Stimulated activated memory B cell treated with anti-CD40 and anti-IgM and Interleukin-4, amounts not matched to agents 10 μg/mL and 1 μg/mL and 100 μg/mL, for 72 hours (primary cell): Measurements from ENCODE around the gene PEX11B.

Source experiments
- ATAC-seq: fragments of 150-1000 bp; cut with Tn5 transposase; 2 replicates; pipeline ENCODE4 v1.10.0; 2021
- H3K27ac Mint-ChIP-seq: one replicate; pipeline ENCODE4 v1.8.0; 2022; ENCODE audit warnings: mild to moderate bottlenecking, mixed read lengths
- H3K27me3 Mint-ChIP-seq: one replicate; pipeline ENCODE4 v1.8.0; 2022; ENCODE audit warnings: mixed read lengths
- H3K36me3 Mint-ChIP-seq: one replicate; pipeline ENCODE4 v1.8.0; 2022; ENCODE audit warnings: mixed read lengths
- H3K4me1 Mint-ChIP-seq: one replicate; pipeline ENCODE4 v1.8.0; 2022; ENCODE audit warnings: mixed read lengths
- H3K4me3 Mint-ChIP-seq: one replicate; pipeline ENCODE4 v1.8.0; 2022; ENCODE audit warnings: mild to moderate bottlenecking, moderate library complexity, mixed read lengths
- H3K9me3 Mint-ChIP-seq: one replicate; pipeline ENCODE4 v1.8.0; 2022; ENCODE audit warnings: mixed read lengths

Gene PEX11B

GRCh38 chr1:145901312-145902021 is 17.1 kb downstream of the PEX11B start:
- H3K36me3 Mint-ChIP-seq, result peaks cover 41% of the 10 kb centered on the region
- H3K27ac Mint-ChIP-seq, result no peak overlapping the region
- no peaks in the 10 kb centered on the region for H3K27me3 Mint-ChIP-seq
- no peak for ATAC-seq
- no peaks in the 10 kb centered on the region for H3K9me3 Mint-ChIP-seq
- H3K4me1 Mint-ChIP-seq, result no peaks in the 10 kb centered on the region
- H3K4me3 Mint-ChIP-seq, result no peak overlapping the region

GRCh38 chr1:145898756-145899155 is 19.8 kb downstream of the PEX11B start:
- no peak overlapping the region for H3K27ac Mint-ChIP-seq
- H3K36me3 Mint-ChIP-seq, result peaks cover 34% of the 10 kb centered on the region
- H3K9me3 Mint-ChIP-seq, result no peaks in the 10 kb centered on the region
- H3K4me1 Mint-ChIP-seq, result no peaks in the 10 kb centered on the region
- no peak overlapping the region for H3K4me3 Mint-ChIP-seq
- H3K27me3 Mint-ChIP-seq, result no peaks in the 10 kb centered on the region
- ATAC-seq, result no peak

DNA sequence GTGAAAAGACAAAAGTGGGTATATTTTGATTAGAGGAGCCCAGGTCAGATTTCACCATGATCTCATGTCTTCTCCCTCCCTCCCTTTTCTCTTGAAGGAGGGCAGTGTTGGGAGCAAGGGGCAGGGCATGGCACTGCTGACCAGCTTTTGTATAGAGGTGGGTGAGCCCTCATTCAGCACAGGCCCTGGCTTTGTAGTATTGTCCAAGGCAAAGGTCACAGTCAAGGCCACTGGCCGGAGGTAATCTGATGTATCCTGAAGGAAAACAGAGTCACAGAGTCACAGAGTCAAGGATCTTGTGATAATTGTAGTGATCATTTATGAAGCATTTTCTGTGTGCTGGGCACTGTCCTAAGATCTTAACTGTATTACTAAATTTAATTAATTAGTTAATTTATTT is 20.5 kb downstream of the PEX11B start:
- Mint-ChIP-seq H3K27ac (no peak overlapping the region), H3K36me3 (peaks cover 33% of the 10 kb centered on the region), H3K27me3 (no peaks in the 10 kb centered on the region), H3K4me1 (no peaks in the 10 kb centered on the region), H3K9me3 (no peaks in the 10 kb centered on the region), H3K4me3 (no peak overlapping the region)
- no peak for ATAC-seq

DNA sequence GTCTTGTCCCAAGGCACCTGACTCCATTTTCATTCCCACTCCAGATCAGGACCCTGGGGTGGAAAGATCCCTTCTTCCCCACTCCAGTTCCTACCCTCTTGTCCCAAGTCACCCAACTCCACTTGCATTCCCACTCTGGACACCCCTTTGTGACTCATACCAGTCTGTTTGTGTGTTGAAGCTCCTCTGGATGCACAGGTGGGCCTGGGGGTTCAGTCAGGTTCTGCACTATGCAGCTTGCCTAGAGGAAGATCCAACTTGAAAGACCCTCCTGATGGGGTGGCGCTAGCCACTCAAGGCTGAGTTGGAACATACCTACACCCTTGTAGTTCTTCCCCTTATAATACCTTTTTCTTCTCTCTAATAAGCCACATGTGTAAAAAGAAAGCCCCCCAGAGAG is 23.0 kb downstream of the PEX11B start:
- Mint-ChIP-seq H3K27me3 (no peaks in the 10 kb centered on the region), H3K9me3 (no peaks in the 10 kb centered on the region), H3K4me1 (no peaks in the 10 kb centered on the region), H3K36me3 (peaks cover 13% of the 10 kb centered on the region), H3K27ac (no peak overlapping the region), H3K4me3 (no peak overlapping the region)
- ATAC-seq, result no peak

GRCh38 chr1:145893306-145894055 is 25.0 kb downstream of the PEX11B start:
- ATAC-seq, result no peak
- H3K4me3 Mint-ChIP-seq, result no peak overlapping the region
- H3K36me3 Mint-ChIP-seq, result peaks cover 12% of the 10 kb centered on the region
- H3K27me3 Mint-ChIP-seq, result no peaks in the 10 kb centered on the region
- no peaks in the 10 kb centered on the region for H3K9me3 Mint-ChIP-seq
- H3K4me1 Mint-ChIP-seq, result no peaks in the 10 kb centered on the region
- H3K27ac Mint-ChIP-seq, result no peak overlapping the region

DNA sequence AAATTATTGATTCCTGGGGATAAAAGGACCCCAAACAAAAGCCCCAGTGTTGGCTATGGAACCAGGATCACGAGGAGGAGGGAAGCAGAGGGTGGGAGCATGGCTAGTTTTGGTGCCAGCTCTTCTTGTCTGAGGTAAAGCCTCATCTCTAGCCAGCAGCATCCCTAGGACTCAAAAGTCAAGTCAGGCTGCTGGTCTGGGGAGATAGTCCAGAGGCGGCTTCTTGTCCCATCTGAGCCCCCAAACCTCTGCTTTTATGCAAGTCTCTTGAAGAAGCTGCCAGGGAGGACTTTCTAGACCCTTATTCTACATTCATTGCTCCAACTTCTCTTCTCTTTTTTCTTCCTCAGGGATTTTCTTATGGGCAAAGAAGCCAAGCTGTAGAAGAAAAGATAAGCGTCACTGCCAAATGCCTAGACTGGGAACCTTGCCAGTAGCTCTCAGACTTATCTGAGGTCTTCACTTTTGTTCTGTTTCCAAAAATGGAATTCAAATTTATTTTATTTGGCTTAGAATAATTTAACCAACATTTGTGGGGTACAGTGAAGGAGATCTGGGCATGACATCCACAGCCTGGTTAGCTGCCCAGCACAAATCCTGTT is 25.9 kb downstream of the PEX11B start:
- Mint-ChIP-seq H3K36me3 (peaks cover 8% of the 10 kb centered on the region), H3K4me3 (no peak overlapping the region), H3K27me3 (no peaks in the 10 kb centered on the region), H3K27ac (no peak overlapping the region), H3K9me3 (no peaks in the 10 kb centered on the region), H3K4me1 (no peaks in the 10 kb centered on the region)
- ATAC-seq, result no peak

DNA sequence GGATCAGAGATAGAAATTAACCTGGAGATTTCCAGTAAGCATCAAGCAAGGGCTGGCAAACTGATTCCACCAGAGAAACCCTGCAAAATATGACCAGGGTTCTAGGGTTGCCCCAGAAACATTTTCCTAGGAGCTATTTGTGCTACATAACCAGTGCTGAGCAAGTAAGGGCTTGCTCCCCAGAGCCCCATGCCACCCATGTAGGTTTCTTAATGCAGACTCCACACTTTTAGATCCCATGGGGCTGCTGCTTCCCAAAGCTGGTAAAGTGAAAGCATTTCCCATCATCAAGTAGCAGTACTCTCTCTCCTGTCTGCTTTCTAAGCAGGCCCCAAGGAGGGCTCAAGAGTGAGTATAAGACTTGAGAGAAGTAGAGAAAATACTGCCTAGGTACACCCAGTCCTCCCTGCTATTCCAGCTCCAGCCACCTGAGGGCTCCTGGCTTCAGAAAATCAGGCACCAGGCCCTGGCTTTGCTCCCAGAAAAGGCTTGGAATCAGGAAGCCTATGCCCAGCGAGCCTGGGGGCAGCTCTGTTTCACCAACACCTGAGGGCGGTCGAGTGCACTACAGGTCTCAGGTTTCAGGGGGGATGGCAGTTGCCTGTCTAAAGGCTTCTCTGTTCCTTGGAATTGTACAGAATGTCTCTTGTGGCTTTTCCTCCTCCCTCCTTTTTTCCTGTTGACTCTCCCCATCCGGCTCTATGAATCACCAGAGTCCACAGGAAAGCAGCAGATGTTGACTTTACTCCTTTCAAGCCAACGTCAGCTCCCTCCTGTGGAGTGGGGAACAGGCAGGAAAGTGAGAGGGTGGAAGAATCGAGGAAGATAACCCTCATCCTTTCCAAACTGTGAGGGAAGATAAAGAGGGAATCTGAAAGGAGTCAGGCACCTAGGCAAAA is 26.7 kb downstream of the PEX11B start:
- ATAC-seq, result peak; percentile 53
- Mint-ChIP-seq H3K27ac (no peak overlapping the region), H3K4me1 (no peaks in the 10 kb centered on the region), H3K36me3 (peaks cover under 1% of the 10 kb centered on the region), H3K9me3 (no peaks in the 10 kb centered on the region), H3K4me3 (no peak overlapping the region), H3K27me3 (no peaks in the 10 kb centered on the region)

GRCh38 chr1:145891143-145891542 is 27.4 kb downstream of the PEX11B start:
- Mint-ChIP-seq H3K4me1 (no peaks in the 10 kb centered on the region), H3K4me3 (no peak overlapping the region), H3K36me3 (no peaks in the 10 kb centered on the region), H3K27ac (no peak overlapping the region), H3K27me3 (no peaks in the 10 kb centered on the region), H3K9me3 (no peaks in the 10 kb centered on the region)
- no peak for ATAC-seq

DNA sequence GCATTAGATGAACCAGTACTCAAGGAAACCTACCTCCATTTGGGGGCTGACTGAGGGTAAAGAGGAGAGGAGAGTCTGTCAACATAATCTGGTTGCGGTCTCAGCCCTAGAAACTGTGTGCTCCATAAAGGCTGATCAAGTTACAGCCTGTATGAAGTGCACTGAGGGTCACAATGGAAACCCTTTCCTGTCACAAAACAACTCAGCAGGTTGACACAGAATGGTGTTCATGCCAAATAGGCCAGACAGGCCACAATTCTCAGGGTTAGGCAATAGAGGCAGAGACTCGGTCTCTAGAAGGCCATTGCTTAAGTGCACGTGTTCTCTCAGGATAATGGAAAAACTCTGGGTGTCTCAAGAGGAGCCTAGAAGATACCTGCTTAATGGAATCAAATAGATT is 28.8 kb downstream of the PEX11B start:
- peaks cover 11% of the 10 kb centered on the region for H3K27me3 Mint-ChIP-seq

DNA sequence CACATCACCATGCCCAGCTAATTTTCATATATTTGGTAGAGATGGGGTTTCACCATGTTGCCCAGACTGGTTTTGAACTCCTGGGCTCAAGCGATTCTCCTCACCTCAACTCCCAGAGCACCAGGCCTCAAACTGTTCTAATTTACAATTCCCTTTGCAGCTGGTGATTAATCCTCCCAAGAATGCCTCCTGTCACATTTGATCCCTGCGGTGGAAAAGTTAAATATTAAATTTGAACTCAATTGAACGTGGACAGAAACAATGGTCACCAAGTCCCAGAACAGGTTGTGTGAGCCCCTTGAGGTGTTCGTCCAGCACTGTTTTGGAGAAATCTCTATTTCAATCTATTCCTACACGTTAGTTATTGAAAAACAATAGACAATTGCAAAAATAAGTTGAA is 30.9 kb downstream of the PEX11B start:
- H3K9me3 Mint-ChIP-seq, result no peaks in the 10 kb centered on the region
- H3K27me3 Mint-ChIP-seq, result peaks cover 24% of the 10 kb centered on the region
- H3K36me3 Mint-ChIP-seq, result no peaks in the 10 kb centered on the region
- ATAC-seq, result no peak
- no peak overlapping the region for H3K4me3 Mint-ChIP-seq
- peaks cover 15% of the 10 kb centered on the region for H3K4me1 Mint-ChIP-seq
- H3K27ac Mint-ChIP-seq, result no peak overlapping the region

More for the DNA sequence above, 28.8 kb downstream of the PEX11B start:
- Mint-ChIP-seq H3K27ac (no peak overlapping the region), H3K36me3 (no peaks in the 10 kb centered on the region), H3K4me1 (peaks cover 12% of the 10 kb centered on the region), H3K4me3 (no peak overlapping the region), H3K9me3 (no peaks in the 10 kb centered on the region)
- no peak for ATAC-seq

- no peak overlapping the region for H3K27ac Mint-ChIP-seq
- peaks cover 15% of the 10 kb centered on the region for H3K4me1 Mint-ChIP-seq
- peak overlapping the region; percentile 83 for H3K4me3 Mint-ChIP-seq
- no peaks in the 10 kb centered on the region for H3K36me3 Mint-ChIP-seq
- ATAC-seq, result no peak
- peaks cover 24% of the 10 kb centered on the region for H3K27me3 Mint-ChIP-seq
- no peaks in the 10 kb centered on the region for H3K9me3 Mint-ChIP-seq
Measured at GRCh38 chr1:145886816-145887215, 31.7 kb downstream of the PEX11B start.

- Mint-ChIP-seq H3K4me3 (peak overlapping the region; percentile 83), H3K4me1 (peaks cover 15% of the 10 kb centered on the region), H3K27me3 (peaks cover 24% of the 10 kb centered on the region), H3K27ac (no peak overlapping the region), H3K9me3 (no peaks in the 10 kb centered on the region), H3K36me3 (no peaks in the 10 kb centered on the region)
- ATAC-seq, result no peak
Measured at GRCh38 chr1:145886390-145886789, 32.1 kb downstream of the PEX11B start.

- Mint-ChIP-seq H3K27me3 (peaks cover 24% of the 10 kb centered on the region), H3K4me1 (peaks cover 15% of the 10 kb centered on the region), H3K9me3 (no peaks in the 10 kb centered on the region), H3K4me3 (peak within 1 kb of the TSS; percentile 83), H3K27ac (no peak within 1 kb of the TSS), H3K36me3 (no peaks in the 10 kb centered on the region)
- ATAC-seq, result peak; percentile 99
Measured at GRCh38 chr1:145885738-145886287, 32.7 kb downstream of the PEX11B start, which contains the start of gene ANKRD35. Gene ANKRD35 (minus strand): TSS chr1:145885866. CDS start chr1:145885758, 108 bp downstream.

GRCh38 chr1:145884675-145885074 is 33.8 kb downstream of the PEX11B start:
- H3K36me3 Mint-ChIP-seq, result no peaks in the 10 kb centered on the region
- H3K9me3 Mint-ChIP-seq, result no peaks in the 10 kb centered on the region
- H3K4me1 Mint-ChIP-seq, result peaks cover 15% of the 10 kb centered on the region
- H3K4me3 Mint-ChIP-seq, result peak overlapping the region; percentile 83
- H3K27me3 Mint-ChIP-seq, result peaks cover 24% of the 10 kb centered on the region
- no peak for ATAC-seq
- no peak overlapping the region for H3K27ac Mint-ChIP-seq

GRCh38 chr1:145879775-145880174 is 38.7 kb downstream of the PEX11B start:
- no peak for ATAC-seq
- H3K36me3 Mint-ChIP-seq, result no peaks in the 10 kb centered on the region
- H3K4me1 Mint-ChIP-seq, result peaks cover 4% of the 10 kb centered on the region
- H3K27me3 Mint-ChIP-seq, result peaks cover 33% of the 10 kb centered on the region
- no peak overlapping the region for H3K4me3 Mint-ChIP-seq
- no peaks in the 10 kb centered on the region for H3K9me3 Mint-ChIP-seq
- no peak overlapping the region for H3K27ac Mint-ChIP-seq
